Thyroid gland (tissue), 4 donors: ENCODE data around the gene GLIPR2. TPM values are rescaled to one million over a fixed set of nuclear protein-coding genes. Genes with fewer than 3 reads are reported as not detected.
"Not testable (repeated sequence)": the region's sequence is repeated elsewhere in the genome, so short reads cannot be mapped to it uniquely, and the experiment has no call there.

ENCODE experiments used
- DNase-seq, 2 donors: peaks; one replicate each; pipeline ENCODE4 v3.0.0-alpha.2; 2019
- H3K27ac ChIP-seq, 3 donors: fragments of 200-600 bp; sonication (generic); 1 replicate in 2 of 3; 2 replicates in 1 of 3; pipeline ENCODE4 v1.5.1; 2016 to 2019; ENCODE audit warnings: mild to moderate bottlenecking in 1 of 3, moderate library complexity in 1 of 3
- H3K27me3 ChIP-seq: fragments of 200-600 bp; sonication (generic); one replicate; pipeline ENCODE4 v1.5.1; 2019
- H3K36me3 ChIP-seq, 2 donors: fragments of 200-600 bp; sonication (generic); one replicate each; pipeline ENCODE4 v1.5.1; 2016 to 2019
- H3K4me1 ChIP-seq, 2 donors: fragments of 200-600 bp; sonication (generic); one replicate each; pipeline ENCODE4 v1.5.1; 2017 to 2019
- H3K4me3 ChIP-seq, 3 donors: fragments of 200-600 bp; sonication (generic); replicated peaks in 1 of 3; 1 replicate in 2 of 3; 2 replicates in 1 of 3; pipeline ENCODE4 v1.5.1; 2016; ENCODE audit warnings: mild to moderate bottlenecking in 1 of 3
- H3K9me3 ChIP-seq: fragments of 200-600 bp; sonication (generic); one replicate; pipeline ENCODE4 v1.5.1; 2017
- CTCF ChIP-seq, 6 experiments: fragments of 200-600 bp in 3 of 6; fragments of 450-650 bp in 3 of 6; sonication (generic) in 3 of 6; IDR thresholded peaks; one replicate each; pipeline ENCODE4 v1.5.1; 2016 to 2019; ENCODE audit warnings: antibody characterized with exemption in 6 of 6, mild to moderate bottlenecking in 2 of 6, inconsistent platforms in 1 of 6, moderate library complexity in 1 of 6
- POLR2A ChIP-seq, 2 donors: fragments of 450-650 bp; IDR thresholded peaks; one replicate each; pipeline ENCODE4 v1.6.1; 2017; ENCODE audit warnings: antibody characterized with exemption in 2 of 2, mild to moderate bottlenecking in 2 of 2, moderate library complexity in 1 of 2
- WGBS, 2 donors: methylation state at CpG; one replicate each; pipeline ENCODE4 v1.1.5; 2017; 5-methylcytosine and 5-hydroxymethylcytosine counted together
- intact Hi-C: fragments of 100-400 bp; cut with DNase I; formaldehyde crosslinking; loops from one replicate; pipeline ENCODE4 v1.15.1; 2023
- total RNA-seq, 4 donors: library from RNA; depleted of rRNA; stranded (reverse); fragments of >200 nt; gene quantifications; one replicate each; pipeline ENCODE4 v1.2.3, GENCODE V29; 2016

GLIPR2 gene
- total RNA-seq, 4 donors from 2014 or later = 15.6 to 25.1 (median 20.4) TPM

GRCh38 chr9:36128349-36128748, 8.2 kb upstream of the GLIPR2 start:
- TF ChIP-seq CTCF (IDR thresholded peaks at IDR 0.05) (no peak), POLR2A (IDR thresholded peaks at IDR 0.05) (no peak)
- Histone ChIP-seq H3K27ac (no peak overlapping the region), H3K4me1 (no peaks in the 10 kb centered on the region), H3K27me3 (no peaks in the 10 kb centered on the region), H3K4me3 (no peak overlapping the region), H3K9me3 (no peaks in the 10 kb centered on the region), H3K36me3 (no peaks in the 10 kb centered on the region)
- intact Hi-C loops = no loop called here
- DNase-seq = no peak
- WGBS, 2 donors = 76% methylated on average over 8 of the region's 8 CpGs

GRCh38 chr9:36129139-36129538, 7.4 kb upstream of the GLIPR2 start:
- no peak overlapping the region for H3K27ac ChIP-seq
- intact Hi-C loops = no loop called here
- TF ChIP-seq CTCF (IDR thresholded peaks at IDR 0.05) = no peak
- TF ChIP-seq POLR2A (IDR thresholded peaks at IDR 0.05) = no peak
- DNase-seq = no peak
- WGBS, 2 donors = 93 to 94% methylated on average over 12 of the region's 12 CpGs
- no peaks in the 10 kb centered on the region for H3K36me3 ChIP-seq
- no peak overlapping the region for H3K4me3 ChIP-seq
- no peaks in the 10 kb centered on the region for H3K4me1 ChIP-seq
- no peaks in the 10 kb centered on the region for H3K9me3 ChIP-seq
- no peaks in the 10 kb centered on the region for H3K27me3 ChIP-seq

- DNase-seq, H3K9me3 ChIP-seq, H3K27me3 ChIP-seq, H3K4me1 ChIP-seq, H3K27ac ChIP-seq, intact Hi-C loops, H3K4me3 ChIP-seq, H3K36me3 ChIP-seq: not testable (repeated sequence)
- 94 to 96% methylated on average over 7 of the region's 7 CpGs for WGBS, 2 donors
These were observed 4.9 kb upstream of the GLIPR2 start for GRCh38 chr9:36131666-36132065.

- no peak for TF ChIP-seq CTCF (IDR thresholded peaks at IDR 0.05)
- H3K27ac ChIP-seq = no peak overlapping the region
- H3K4me1 ChIP-seq = peaks cover 5 to 10% of the 10 kb centered on the region in 2 donors
- H3K4me3 ChIP-seq = no peak overlapping the region
- WGBS, 2 donors = 75 to 85% methylated on average over 3 of the region's 3 CpGs
- no peaks in the 10 kb centered on the region for H3K9me3 ChIP-seq
- no peaks in the 10 kb centered on the region for H3K36me3 ChIP-seq
- H3K27me3 ChIP-seq = no peaks in the 10 kb centered on the region
- no peak for DNase-seq
- intact Hi-C loops = no loop called here
These were observed 4.4 kb upstream of the GLIPR2 start for GRCh38 chr9:36132086-36132485.

- intact Hi-C loops = no loop called here
- H3K9me3 ChIP-seq = no peaks in the 10 kb centered on the region
- no peaks in the 10 kb centered on the region for H3K36me3 ChIP-seq
- H3K4me3 ChIP-seq = no peak overlapping the region
- H3K27ac ChIP-seq = no peak overlapping the region
- WGBS, 2 donors = 87 to 89% methylated on average over 9 of the region's 9 CpGs
- DNase-seq = no peak
- H3K27me3 ChIP-seq = no peaks in the 10 kb centered on the region
- H3K4me1 ChIP-seq = peaks cover 13 to 19% of the 10 kb centered on the region in 2 donors
- TF ChIP-seq CTCF (IDR thresholded peaks at IDR 0.05) (no peak), POLR2A (IDR thresholded peaks at IDR 0.05) (no peak)
These were observed 1.6 kb upstream of the GLIPR2 start for GRCh38 chr9:36134761-36135505.
